ENCODE measurements around the gene SLC2A9.

SLC2A9 gene

GRCh38 chr4:10061650-10062415 is 40.5 kb upstream of the SLC2A9 start:
- DNase-seq (ENCODE audit: low read depth): no peak

GRCh38 chr4:10058371-10058770 is 37.1 kb upstream of the SLC2A9 start:
- TF ChIP-seq, protein P1, sequence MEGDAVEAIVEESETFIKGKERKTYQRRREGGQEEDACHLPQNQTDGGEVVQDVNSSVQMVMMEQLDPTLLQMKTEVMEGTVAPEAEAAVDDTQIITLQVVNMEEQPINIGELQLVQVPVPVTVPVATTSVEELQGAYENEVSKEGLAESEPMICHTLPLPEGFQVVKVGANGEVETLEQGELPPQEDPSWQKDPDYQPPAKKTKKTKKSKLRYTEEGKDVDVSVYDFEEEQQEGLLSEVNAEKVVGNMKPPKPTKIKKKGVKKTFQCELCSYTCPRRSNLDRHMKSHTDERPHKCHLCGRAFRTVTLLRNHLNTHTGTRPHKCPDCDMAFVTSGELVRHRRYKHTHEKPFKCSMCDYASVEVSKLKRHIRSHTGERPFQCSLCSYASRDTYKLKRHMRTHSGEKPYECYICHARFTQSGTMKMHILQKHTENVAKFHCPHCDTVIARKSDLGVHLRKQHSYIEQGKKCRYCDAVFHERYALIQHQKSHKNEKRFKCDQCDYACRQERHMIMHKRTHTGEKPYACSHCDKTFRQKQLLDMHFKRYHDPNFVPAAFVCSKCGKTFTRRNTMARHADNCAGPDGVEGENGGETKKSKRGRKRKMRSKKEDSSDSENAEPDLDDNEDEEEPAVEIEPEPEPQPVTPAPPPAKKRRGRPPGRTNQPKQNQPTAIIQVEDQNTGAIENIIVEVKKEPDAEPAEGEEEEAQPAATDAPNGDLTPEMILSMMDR (IDR thresholded peaks at IDR 0.05; ENCODE audit: low read depth, low read length, missing control alignments): no peak

More at GRCh38 chr4:10061650-10062415, 40.5 kb upstream of the SLC2A9 start:
- H3K4me3 ChIP-seq (ENCODE audit: low read depth, low read length): no peak overlapping the region
- TF ChIP-seq, protein P1 (IDR thresholded peaks at IDR 0.05; ENCODE audit: low read depth, low read length, missing control alignments): no peak

GRCh38 chr4:10057023-10057395 is 35.7 kb upstream of the SLC2A9 start:
- no peak overlapping the region for H3K4me3 ChIP-seq (ENCODE audit: low read depth, low read length)
- DNase-seq (ENCODE audit: low read depth): no peak
- TF ChIP-seq, protein P1 (IDR thresholded peaks at IDR 0.05; ENCODE audit: low read depth, low read length, missing control alignments): no peak

More at GRCh38 chr4:10058371-10058770, 37.1 kb upstream of the SLC2A9 start:
- no peak overlapping the region for H3K4me3 ChIP-seq (ENCODE audit: low read depth, low read length)
- DNase-seq (ENCODE audit: low read depth): no peak

DNA sequence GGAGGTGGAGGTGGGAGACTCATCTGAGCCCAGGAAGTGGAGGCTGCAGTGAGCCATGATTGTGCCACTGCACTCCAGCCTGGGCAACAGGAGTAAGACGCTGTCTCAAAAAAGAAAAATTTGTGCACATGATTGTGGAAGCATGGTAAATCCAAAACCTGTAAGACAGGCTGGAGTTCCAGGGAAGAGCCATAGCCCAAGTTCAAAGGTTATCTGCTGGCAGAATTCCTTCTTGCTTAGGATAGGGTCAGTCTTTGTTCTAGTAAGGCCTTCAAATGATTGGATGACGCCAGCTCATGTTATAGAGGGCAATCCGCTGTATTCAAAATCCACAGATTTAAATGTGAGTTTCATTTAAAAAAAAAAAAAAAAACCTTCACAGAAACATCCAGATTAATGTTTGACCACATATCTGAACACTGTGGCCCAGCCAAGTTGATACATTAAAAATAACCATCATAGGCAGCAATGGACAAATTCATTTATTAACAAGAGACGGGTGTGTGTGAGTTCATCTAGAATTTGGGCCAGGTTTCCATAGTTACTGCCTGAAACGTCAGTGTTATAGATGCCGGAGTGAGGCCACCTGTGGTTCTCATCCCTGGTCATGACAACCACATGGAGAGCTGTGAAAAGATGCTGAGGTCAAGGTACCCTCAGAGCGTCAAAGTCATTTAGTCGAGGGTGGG is 35.2 kb upstream of the SLC2A9 start:
- no peak overlapping the region for H3K4me3 ChIP-seq (ENCODE audit: low read depth, low read length)
- no peak for DNase-seq (ENCODE audit: low read depth)
- TF ChIP-seq, protein P1 (IDR thresholded peaks at IDR 0.05; ENCODE audit: low read depth, low read length, missing control alignments): no peak

GRCh38 chr4:10055871-10056270 is 34.6 kb upstream of the SLC2A9 start:
- TF ChIP-seq, protein P1 (IDR thresholded peaks at IDR 0.05; ENCODE audit: low read depth, low read length, missing control alignments): no peak
- H3K4me3 ChIP-seq (ENCODE audit: low read depth, low read length): no peak overlapping the region
- no peak for DNase-seq (ENCODE audit: low read depth)

GRCh38 chr4:10054571-10055041 is 33.3 kb upstream of the SLC2A9 start:
- H3K4me3 ChIP-seq (ENCODE audit: low read depth, low read length): no peak overlapping the region
- TF ChIP-seq, protein P1 (IDR thresholded peaks at IDR 0.05; ENCODE audit: low read depth, low read length, missing control alignments): no peak
- no peak for DNase-seq (ENCODE audit: low read depth)

Data from GM12864 (cell line).